COLO829 (cell line): ENCODE results near the gene HSPA1B.
"Not testable (repeated sequence)": the region's sequence is repeated elsewhere in the genome, so short reads cannot be mapped to it uniquely, and the experiment has no call there.

Experiments
- DNase-seq: peaks from one replicate; pipeline ENCODE4 v3.0.0; 2012; ENCODE audit warnings: low spot score

HSPA1B gene

GRCh38 chr6:31829633-31830283 lies 2.2 kb downstream of the HSPA1B start:
- DNase-seq: no peak

GRCh38 chr6:31830886-31831335 lies 3.4 kb downstream of the HSPA1B start:
- no peak for DNase-seq

GRCh38 chr6:31831350-31832215 lies 4.0 kb downstream of the HSPA1B start:
- DNase-seq: no peak

DNA sequence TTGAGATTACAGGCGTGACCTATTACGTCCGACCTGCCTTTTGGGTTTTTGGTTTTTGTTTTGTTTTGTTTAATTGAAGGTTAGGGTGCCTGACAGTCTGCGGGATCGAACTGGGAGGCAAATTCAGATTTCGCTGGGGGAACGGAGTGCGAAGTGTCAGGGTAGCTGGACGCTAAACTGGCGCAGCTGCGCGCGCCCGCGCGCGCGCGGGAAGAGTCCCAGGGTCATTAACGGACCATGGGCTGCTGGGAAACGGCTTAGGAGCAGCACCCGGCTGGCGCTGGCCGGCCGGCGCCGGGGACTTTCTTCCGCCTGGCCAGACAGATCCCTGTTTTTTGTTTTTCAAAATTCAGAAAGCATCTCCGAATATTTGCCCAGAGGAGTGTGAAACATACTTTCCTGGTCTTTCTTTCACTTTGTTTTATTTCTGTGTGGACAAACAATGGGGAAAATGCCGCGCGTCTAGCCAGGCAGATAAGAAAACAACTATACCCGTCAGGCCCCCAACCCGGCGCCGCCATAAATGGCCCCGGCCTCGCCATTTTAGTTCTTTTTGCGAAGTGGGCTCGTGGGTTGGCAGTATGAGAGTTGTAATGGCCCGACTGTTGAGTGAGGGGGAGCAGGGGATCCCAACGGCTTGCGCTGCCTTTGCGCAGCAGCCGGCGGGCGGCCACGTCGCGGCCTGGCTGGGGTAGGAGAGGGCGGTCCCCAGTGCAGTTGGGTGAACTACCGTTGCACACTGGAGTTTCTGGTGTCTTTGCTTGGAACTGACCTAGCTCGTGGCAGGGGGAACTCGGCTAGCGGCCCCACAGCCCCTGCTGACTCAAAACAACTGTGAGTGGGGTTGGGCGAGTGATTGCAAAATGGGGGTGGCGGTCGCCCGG lies 7.1 kb downstream of the HSPA1B start:
- DNase-seq: peak; percentile 87

- DNase-seq: no peak
Observed at GRCh38 chr6:31836047-31836473, 8.5 kb downstream of the HSPA1B start.

GRCh38 chr6:31836474-31837368 lies 9.2 kb downstream of the HSPA1B start:
- DNase-seq: no peak

DNA sequence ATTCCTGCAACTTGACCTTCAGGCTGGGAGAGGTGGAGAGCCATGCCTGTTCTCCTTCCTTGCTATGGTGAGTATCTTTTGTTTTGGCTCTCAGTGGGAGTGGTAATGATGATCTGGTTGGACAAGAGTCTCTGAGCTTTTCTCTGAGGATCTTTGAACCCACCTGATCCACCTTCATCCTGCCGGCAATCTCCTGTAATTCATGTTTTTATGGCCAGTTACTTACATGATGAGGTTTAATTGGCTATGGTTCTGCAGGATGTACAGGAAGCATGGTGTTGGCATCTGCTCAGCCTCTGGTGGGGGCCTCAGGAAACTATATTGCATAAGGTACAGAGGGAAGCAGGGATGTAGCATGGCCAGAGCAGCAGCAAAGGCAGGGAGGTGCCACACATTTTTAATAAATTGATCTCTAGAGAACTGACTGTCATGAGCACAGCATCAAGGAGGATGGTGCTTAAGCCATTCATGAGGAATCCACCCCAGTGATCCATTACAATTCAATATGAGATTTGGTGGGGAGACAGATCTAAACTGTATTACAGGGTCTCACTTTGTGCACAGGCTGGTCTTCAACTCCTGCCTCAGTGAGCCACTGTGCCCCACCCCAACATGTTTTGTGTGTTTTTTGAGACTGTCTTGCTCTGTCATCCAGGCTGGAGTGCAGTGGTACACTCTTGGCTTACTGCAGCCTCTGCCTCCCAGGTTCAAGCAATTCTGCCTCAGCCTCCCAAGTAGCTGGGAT lies 10.0 kb downstream of the HSPA1B start:
- DNase-seq: no peak

- not testable (repeated sequence) for DNase-seq
Observed at GRCh38 chr6:31838114-31838553, 10.6 kb downstream of the HSPA1B start.

DNA sequence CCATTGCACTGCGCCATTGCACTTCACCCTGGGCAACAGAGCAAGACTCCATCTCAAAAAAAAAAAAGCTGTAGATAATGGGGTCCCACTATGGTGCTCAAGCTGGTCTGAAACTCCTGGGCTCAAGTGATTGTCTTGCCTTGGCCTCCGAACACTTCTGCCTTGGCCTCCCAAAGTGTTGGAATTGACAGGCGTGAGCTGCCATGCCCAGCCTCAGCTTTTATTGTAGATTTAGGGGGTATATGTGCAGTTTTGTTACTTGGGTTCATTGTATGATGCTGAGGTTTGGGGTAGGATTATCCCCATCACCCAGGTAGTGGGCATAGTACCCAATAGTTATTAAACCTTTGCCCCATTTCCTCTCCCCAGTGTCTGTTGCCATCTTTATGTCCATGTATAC lies 11.4 kb downstream of the HSPA1B start:
- DNase-seq: no peak

DNA sequence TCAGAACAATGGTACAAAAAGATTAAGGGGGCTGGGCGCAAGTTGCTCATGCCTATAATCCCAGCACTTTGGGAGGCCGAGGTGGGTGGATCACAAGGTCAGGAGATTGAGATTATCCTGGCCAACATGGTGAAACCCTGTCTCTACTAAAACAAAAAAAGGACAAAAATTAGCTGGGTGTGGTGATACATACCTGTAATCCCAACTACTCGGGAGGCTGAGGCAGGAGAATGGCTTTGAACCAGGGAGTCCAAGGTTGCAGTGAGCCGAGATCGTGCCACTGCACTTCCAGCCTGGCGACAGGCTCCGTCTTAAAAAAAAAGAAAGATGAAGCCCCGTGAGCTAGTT lies 12.2 kb downstream of the HSPA1B start:
- not testable (repeated sequence) for DNase-seq

DNA sequence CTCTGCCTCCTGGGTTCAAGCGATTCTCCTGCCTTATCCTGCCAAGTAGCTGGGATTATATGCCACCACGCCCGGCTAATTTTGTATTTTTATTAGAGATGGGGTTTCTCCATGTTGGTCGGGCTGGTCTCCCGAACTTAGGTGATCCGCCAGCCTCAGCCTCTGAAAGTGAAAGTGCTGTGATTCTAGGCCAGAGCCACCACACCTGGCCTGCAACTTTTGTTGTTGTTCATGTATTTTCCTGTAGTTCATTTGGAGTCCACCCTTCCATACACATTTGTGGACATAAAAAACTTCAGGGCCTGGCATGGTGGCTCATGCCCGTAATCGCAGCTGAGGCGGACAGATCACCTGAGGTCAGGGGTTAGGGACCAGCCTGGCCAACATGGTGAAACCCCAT lies 14.5 kb downstream of the HSPA1B start:
- DNase-seq: no peak

- DNase-seq: no peak
Observed at GRCh38 chr6:31844507-31844906, 17.0 kb downstream of the HSPA1B start.

DNA sequence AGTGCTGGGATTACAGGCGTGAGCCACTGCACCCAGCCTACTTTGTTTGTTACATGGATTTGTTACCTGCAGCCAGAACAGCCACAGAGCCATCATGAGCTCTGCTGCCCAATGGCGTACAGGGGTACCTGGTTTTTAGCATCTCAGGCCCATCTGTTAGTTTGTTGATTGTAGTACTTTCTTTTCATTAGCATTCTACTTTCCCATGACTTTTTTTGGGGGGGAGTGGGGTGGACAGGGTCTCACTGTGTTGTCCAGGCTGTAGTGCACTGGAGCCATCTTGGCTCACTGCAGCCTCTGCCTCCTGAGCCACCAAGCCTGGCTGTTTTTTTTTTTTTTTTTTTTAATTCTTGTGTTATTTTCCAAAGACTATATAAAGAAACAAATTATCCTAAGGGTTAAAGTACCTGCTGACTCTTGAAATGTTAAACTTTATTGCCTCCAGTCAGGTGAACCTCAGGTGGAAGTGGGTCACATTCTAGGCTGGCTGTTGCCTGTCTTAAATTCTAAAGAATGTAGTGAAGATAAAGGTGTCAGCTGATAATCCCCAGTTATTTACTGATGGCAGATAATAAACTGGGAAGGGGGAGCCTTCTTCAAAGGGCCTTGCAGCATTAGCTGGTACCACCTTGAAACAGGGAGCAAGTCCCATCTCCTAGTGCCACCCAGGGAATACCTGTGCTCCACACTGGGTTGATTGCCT lies 19.9 kb downstream of the HSPA1B start:
- no peak for DNase-seq

DNA sequence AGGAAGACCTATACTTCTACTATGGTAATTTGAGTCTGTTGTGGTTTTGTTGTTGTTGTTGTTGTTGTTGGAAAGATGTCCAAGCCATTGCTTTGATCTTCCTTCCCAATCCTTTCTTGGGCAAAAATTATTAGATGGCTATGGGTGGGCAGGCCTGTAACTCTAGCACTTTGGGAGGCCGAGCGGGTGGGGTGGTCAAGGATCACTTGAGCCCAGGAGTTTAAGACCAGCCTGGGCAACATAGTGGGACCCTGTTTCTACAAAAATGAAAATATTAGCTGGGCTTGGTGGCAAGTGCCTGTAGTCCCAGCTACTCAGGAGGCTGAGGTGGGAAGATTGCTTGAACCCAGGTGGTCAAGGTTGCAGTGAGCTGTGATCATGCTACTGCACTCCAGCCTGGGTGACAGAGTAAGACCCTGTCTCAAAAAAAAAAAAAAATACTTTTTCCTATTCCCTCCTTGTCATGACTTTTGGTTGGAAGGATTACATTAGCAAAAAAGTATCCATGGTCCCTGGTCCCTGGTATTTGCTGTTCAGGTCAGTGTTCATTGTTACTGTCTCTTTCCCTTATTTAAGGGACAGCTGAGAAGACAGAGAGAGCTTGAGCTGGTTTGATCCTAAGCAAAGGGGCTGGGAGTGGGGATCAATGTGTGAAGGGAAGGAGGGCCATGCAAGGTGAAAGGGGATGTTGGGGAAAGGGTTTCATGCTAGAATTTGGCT lies 23.4 kb downstream of the HSPA1B start:
- no peak for DNase-seq

DNA sequence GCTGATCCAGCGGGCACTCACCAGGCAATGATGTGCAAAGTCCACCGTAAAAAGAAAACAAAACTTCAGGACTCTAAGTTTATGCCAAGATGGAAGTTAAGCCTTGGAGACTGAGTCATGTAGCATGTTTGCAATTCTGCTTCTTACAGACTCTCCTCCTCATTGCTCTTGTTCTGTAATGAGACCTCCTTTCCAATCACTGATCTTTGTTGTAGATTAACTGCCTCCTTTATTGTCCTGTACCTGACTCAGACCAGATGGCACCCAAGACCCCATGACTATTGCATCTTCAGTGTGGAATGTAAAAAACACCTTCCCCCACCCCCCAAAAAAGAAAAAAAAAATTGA lies 23.9 kb downstream of the HSPA1B start:
- DNase-seq: no peak

DNA sequence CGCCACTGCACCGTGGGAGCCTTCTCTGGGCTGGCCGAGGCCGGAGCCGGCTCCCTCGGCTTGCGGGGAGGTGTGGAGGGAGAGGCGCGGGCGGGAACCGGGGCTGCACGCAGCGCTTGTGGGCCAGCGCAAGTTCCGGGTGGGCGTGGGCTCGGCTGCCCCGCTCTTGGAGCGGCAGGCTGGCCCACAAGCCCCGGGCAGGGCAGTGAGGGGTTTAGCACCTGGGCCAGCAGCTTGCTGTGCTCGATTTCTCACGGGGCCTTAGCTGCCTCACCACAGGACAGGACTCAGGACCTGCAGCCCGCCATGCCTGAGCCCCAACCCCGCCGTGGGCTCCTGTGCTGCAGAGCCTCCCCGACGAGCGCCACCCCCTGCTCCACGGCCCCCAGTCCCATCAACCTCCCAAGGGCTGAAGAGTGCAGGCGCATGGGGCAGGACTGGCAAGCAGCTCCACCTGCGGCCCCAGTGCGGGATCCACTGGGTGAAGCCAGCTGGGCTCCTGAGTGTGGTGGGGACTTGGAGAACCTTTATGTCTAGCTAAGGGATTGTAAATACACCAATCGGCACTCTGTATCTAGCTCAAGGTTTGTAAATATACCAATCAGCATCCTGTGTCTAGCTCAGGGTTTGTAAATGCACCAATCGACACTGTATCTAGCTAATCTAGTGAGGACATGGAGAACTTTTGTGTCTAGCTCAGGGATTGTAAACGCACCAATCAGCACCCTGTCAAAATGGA lies 24.6 kb downstream of the HSPA1B start:
- not testable (repeated sequence) for DNase-seq

DNA sequence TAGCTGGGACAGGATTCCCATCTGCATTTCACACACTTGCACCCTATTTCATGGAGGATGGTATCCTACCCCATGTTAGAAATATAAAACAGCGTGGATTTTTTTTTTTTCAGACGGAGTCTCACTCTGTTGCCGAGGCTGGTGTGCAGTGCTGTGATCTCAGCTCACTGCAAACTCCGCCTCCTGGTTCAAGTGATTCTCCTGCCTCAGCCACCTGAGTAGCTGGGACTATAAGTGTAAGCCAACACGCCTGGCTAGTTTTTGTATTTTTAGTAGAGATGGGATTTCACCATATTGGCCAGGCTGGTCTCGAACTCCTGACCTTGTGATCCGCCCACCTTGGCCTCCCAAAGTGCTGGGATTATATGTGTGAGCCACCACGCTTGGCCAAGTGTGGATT lies 30.2 kb downstream of the HSPA1B start:
- DNase-seq: not testable (repeated sequence)

DNA sequence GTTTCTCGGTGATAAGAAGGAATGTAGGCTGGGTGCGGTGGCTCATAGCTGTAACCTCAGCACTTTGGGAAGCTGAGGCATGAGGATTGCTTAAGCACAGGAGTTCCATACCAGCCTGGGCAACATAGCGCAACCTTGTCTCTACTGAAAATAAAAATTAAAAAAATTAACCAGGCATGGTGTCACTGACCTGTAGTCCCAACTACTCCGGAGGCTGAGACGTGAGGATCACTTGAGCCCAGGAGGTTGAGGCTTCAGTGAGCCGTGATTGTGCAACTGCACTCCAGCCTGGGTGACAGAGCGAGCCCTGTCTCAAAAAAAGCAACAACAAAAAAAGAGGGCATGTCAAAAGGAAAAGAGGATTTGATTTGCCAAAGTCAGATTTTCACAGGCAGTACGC lies 31.2 kb downstream of the HSPA1B start:
- DNase-seq: no peak

DNA sequence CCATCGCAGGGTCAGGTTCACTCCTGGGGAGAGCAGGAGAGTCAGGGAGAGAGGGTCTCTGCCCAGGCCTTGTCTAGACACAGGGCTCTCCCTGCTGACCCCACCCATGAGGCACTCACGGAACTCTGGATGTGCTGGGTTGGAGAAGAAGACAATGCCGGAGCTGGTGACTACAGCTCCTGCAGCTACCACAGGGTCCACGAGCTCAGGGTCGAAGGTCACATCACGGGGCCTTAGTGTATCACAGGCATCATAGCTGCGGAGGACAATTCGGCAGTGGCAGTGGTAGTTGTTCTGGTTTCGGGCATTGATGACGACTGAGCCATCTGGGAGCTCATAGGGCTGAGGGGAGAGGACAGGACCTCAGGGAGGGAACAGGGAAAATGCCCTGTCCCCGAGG lies 32.4 kb downstream of the HSPA1B start:
- no peak for DNase-seq
